GM18526 (cell line): ENCODE data around the gene FAM163A.

ENCODE experiments used
- POLR2A ChIP-seq: IDR thresholded peaks from 3 replicates; pipeline ENCODE4 v1.6.1; 2011; ENCODE audit not compliant: insufficient read length; ENCODE audit errors: extremely low read depth

FAM163A gene

DNA sequence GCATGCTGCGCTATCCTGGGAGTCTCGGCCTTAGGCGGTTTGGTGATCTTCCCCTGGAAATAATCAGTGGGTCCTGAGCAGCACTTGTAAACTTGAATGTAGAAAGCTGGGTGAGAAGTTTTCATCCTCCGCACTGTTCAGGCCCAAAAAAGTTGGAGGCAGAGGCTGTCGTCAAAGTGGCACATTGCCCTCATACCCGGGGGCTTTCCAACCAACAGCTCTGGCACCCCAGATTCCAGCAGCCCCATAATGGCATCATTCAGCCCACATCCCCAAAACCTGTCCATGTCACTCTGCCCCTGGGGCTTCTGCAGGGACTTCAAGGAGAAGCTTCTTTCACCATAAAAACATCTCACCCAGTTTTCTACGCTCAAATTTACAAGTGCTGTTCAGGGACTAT, 75.2 kb downstream of the FAM163A start:
- TF ChIP-seq POLR2A: no peak

DNA sequence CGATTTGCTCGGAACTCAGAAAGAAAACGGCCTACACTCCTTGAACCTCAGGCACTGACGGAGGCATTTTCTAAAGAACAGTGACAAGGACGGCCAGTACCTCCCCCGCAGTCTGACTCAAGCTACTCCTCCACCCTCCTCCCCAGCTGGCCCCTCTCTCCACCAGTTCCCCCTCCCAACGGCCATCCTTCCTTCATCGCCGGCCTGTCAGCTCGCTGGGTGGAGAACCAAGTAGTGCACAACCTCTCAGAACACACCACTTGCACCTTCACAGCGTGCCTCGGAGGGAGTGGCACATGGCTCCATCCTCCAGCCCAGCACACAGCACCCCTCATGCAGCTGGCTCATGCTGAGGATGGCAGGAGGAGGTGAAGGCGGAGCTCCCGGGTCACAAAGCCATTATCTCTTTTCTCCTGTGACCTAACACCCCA, 75.7 kb downstream of the FAM163A start:
- TF ChIP-seq POLR2A: no peak

- no peak for TF ChIP-seq POLR2A
These were observed 77.3 kb downstream of the FAM163A start for GRCh38 chr1:179820226-179820970.

GRCh38 chr1:179821524-179821923, 78.4 kb downstream of the FAM163A start:
- no peak for TF ChIP-seq POLR2A

GRCh38 chr1:179822065-179822464, 79.0 kb downstream of the FAM163A start:
- no peak for TF ChIP-seq POLR2A

DNA sequence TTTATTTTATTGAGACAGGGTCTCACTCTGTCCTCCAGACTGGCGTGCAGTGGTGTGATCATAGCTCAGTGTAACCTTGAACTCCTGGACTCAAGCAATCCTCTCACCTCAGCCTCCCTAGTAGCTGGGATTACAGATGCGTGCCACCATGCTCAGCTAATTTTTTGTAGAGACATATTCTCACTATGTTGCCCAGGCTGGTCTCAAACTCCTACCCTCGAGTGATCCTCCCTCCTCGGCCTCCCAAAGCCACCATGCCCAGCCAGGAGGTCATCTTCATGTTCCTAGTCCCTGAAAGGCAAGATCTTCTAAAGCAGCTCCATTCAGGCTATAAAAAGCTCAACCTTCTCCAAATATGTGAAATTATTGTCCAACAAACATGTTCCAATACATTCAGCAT, 80.6 kb downstream of the FAM163A start:
- no peak for TF ChIP-seq POLR2A

- no peak for TF ChIP-seq POLR2A
These were observed 81.2 kb downstream of the FAM163A start for GRCh38 chr1:179824265-179824664.

DNA sequence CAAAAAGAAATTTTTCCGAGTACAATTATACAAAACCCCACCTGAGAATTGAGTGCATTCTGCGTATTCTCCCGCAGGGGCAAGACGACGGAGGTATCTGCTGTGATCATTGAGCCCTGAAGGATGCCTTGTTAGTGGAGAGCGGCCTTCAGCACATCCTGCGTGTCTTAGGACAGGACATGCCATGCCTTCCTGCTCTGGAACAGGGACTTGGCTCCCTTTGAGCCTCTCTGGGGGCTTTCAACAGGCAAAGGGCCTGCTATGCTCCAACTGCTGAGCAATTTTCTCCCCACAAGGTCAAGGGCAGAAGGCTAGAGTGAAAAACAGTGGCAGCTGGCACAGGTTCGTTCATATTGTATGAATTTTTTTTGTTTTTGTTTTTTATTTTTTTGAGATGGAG, 82.1 kb downstream of the FAM163A start:
- no peak for TF ChIP-seq POLR2A

DNA sequence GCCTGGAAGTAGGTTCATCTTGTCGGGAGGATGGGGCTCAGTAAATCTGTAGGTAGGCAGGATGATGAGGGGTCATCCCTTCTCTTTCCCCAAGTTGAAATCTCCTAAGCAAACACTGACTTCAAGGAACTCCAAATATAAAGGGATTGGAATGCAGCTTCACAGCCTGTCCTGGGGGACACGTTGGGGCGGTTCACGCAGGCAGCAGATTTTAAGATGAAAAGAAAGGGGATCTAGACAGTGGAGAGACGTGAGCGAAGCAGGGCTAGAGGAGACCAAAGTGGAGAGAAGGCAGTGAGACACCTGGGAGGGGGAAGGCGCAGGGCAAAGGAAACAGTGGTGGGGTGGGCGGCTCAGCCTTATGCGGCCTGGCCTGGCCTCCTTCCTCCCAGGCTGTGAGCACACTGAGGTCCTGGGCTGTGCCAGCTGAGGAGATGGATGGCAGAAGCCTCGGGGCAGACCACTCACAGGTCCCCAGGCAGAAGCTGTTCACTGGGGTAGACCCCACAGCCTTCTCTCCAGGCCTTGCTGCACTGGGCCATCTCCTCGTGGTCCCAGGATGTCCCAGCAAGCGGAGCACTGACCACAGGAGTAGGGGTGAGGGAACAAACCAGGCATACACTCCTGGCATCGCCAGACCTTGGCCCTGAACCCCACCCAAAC, 82.8 kb downstream of the FAM163A start:
- TF ChIP-seq POLR2A: no peak

DNA sequence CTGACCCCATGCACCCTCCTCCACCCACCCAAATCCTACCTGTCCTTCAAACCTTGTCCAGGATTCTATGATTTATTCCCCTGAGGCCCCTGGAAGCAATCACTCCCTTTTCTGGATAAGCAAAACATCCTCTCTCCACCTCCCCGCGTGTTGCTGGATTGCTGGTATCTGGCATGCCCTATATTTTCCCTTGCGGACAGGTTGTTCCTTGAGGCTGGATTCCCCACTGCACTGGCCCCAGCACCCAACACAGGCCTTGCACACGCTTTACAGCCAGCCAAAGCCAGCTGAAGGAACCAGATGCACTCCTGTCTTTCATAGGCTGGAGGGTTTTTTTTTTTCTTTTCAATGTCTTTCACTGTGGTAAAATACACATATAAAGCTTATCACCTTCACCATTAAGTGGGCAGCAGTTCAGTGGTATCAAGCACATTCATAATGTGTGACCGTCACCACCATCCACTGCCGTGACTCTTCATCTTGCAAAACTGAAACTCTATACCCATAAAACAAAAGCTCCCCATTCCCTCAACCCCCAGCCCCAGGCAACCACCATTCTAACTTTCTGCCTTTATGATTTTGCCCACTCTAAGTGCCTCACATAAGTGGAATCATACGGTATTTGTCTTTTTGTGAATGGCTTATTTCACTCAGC, 83.7 kb downstream of the FAM163A start:
- no peak for TF ChIP-seq POLR2A

GRCh38 chr1:179828554-179829110, 85.5 kb downstream of the FAM163A start:
- TF ChIP-seq POLR2A: no peak

GRCh38 chr1:179831225-179831624, 88.1 kb downstream of the FAM163A start:
- no peak for TF ChIP-seq POLR2A

GRCh38 chr1:179831852-179832699, 89.0 kb downstream of the FAM163A start:
- no peak for TF ChIP-seq POLR2A

- no peak for TF ChIP-seq POLR2A
These were observed 97.0 kb downstream of the FAM163A start for GRCh38 chr1:179840107-179840506.

DNA sequence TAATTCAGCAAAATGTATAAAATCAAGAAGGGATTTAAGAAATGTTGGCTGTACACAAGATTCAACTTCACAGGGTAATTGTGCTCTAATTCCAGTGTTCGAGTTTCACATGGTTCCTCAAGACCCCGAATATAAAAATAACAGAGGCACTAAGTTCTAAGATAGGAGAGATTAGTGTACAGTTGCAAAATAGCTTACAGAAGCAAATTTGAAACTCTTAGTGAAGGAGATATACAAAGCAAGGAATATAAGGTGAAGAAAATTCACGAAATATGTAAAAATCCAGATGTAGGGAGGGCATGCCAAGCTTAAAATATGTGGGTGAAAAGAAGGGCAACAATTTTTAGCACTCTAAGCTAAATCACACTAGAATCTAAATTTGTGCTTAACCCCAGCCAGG, 105.1 kb downstream of the FAM163A start:
- no peak for TF ChIP-seq POLR2A

DNA sequence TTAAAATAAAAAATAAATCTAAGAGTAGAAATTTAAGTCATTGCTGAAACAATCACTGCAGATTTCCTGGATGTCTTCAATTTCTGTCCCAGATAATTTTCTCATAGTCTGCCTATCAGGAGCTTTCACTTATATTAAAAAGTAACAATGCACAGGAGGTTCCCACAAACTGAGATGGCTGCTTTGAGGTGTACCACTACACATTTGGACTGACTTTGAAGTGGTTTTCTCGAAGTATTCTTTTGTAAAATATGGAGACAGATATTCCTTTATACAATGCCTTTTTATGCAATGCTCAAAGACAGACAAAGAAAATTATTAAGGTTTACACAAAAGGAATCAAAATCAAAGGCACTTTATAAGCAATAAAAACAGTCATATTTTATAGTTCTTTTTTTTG, 110.0 kb downstream of the FAM163A start:
- no peak for TF ChIP-seq POLR2A

GRCh38 chr1:179856296-179856695, 113.2 kb downstream of the FAM163A start:
- TF ChIP-seq POLR2A: no peak
